HG02938 (cell line): ENCODE measurements around the gene COL4A3.

Source experiments
- ATAC-seq: cut with Tn5 transposase; IDR thresholded peaks from one replicate; pipeline ENCODE4 v1.9.1; 2021; ENCODE audit warnings: mild to moderate bottlenecking, moderate library complexity; ENCODE audit not compliant: unreplicated experiment

Gene COL4A3

DNA sequence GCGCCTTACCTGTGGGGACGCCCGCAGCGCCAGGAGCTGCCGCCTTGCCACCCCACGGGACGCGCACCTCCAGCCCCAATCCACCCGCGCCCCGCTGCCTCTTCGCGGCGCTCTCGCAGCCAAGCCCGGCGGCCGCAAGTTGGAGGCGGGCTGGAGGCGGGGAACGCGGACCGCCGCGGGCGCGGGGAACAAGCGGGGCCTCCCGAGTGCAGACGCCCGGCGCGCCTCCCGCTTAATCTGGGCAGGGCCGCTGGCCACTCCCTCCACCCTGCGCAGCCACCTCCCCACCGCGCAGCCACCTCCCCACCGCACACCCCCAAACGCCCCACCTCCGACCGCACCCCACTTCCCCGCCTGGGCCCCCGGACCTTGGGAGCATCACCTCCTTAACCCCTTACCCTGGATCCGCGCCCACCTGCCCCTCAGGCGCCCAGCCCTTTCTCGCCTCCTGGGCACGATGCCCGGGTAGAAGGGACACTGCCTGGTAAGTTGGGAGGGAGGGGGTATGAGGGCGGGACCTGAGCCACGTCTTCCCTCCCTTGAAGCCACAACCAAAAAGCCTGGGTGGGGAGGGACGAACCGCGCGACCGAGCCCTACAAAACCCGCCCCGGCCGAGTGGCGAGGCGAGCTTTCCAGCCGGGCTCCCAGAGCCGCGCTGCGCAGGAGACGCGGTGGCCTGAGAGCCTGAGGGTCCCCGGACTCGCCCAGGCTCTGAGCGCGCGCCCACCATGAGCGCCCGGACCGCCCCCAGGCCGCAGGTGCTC, at the start of gene COL4A3, which contains the start of gene COL4A4:
COL4A3 (plus strand) TSS at position 627 of the 765 bp plus-strand sequence; CDS start at position 730, 103 bp downstream.
COL4A4 (minus strand) TSS at position 208 of the 765 bp plus-strand sequence. CDS start 16,722 bp downstream, outside the sequence.
- ATAC-seq = peak; percentile 29

DNA sequence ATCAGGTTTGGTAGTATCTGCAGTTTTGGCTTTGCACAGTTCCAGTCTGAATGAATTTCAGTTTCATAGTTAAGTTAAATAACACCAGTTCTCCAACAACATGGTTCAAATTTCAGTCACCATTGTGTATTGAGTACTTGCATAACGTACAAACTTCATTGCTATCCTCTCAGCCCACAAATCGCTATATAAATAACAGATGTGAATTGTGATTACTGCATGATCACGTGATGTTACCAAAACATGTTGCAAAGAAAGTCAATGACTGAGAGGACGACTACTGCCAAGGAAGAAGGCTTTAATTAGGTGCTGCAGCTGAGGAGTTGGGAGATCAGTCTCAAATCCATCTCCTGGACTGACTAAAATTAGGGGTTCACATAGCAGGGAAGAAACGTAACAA, 48.7 kb upstream of the COL4A3 start:
- ATAC-seq = no peak

DNA sequence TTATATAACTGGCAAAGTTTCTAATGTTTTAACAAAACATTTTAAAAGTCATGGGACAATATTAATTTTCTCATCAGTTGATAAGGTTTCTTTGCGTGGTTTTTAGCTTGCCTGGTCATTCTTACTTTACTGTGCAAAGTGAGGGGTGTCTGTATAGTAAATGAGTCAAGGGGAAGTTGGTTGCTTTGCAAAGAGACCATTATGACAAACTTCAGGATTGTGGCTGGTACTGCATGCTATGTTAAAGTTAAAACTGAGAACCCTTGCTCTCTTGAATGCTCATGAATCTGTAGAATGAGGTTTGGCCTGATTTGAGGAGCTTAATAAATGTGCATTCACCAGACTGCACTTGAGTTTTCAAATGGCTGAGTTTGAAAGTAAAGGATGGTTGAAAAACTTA, 47.4 kb upstream of the COL4A3 start:
- ATAC-seq = peak; percentile 56

DNA sequence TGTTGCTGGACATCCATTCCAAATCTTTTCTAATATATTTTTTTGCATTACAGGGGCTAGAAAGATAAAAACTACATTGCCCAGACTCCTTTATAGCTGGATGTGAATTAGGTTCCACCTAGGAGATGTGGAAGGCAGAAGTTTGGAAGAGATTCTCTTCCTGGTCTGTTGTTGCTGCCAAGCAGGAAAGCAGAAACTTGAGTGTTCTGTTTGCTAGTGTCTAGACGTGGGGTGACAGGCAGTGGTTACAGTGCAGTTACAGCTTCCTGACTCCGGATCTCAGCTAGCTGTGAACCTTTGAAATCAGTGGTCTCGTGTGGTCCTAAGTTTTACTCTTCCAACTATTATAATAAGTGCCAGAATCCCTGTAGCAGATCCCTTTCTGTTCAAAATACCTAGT, 46.6 kb upstream of the COL4A3 start:
- no peak for ATAC-seq

DNA sequence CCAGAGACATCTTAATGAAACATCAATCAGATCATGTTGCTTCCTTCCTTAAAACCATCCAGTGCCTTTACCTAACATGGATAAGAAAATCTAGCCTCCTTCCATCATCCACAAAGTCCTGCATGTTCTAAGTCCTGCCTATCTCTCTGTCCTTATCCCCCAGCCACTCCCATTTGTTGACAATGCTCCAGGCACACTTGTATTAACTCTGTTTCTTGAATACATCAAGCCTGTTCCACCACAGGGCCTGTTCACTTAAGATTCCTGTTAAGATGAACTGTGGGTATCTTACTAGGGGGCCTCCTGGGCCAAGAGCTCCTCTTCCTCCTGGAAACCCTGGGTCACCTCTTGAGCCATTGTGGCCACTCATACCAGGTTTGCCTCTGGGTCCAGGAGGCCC, 46.1 kb upstream of the COL4A3 start:
- ATAC-seq = no peak

DNA sequence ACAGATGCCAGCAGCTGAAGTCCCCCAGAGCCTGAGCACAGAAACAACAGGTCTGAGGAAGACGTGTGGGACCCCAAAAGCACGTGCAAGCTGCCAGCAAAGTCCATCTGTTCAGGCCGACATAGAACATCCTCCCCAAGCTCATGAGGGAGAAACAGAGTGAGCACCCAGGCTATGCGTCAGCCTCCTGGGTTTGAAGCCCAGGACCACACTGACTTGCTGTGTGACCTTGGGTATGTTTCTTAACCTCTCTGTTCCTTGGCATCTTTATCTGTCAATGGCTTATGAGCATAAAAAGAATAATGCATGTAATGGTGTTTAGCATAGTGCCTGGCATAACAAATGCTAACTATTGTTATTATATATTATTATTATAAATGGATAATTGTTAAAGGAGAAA, 40.7 kb upstream of the COL4A3 start:
- ATAC-seq = no peak

DNA sequence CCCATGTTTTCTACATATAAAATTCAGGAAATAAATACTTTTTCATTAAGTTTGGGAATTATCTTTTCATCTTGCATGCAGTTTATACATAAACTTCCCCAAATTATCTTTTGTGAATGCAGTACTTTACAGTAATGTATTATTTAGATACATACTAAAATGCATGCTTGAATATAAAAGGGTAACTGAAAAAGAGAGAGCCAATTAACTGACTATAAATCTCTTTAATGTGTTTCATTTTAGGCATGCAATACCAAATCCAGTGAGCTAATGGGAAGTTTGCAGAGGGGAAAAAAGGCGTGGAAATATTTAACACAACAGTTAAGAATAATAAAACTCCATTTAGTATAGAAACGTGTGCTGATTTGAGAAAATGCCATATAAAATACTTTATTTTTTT, 39.6 kb upstream of the COL4A3 start:
- no peak for ATAC-seq

DNA sequence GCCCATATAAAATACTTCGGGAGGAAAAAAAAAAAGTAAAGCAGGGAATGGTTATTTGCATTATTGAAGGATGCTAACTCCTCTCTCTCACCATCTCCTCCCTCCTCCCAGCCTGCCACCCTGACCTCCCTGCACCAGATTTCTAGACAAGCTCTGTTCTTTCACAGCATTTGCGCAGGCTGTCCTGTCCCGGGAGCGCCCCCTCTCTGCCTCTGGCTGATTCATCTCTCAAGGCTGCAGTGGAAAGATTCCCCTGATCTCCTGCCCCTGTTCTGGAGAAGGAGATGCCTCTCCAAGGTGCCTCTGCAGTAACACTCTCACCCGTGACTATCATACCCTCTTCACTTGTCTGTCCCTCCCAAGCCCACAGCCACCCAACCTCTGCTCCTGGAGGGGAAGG, 38.9 kb upstream of the COL4A3 start:
- no peak for ATAC-seq

DNA sequence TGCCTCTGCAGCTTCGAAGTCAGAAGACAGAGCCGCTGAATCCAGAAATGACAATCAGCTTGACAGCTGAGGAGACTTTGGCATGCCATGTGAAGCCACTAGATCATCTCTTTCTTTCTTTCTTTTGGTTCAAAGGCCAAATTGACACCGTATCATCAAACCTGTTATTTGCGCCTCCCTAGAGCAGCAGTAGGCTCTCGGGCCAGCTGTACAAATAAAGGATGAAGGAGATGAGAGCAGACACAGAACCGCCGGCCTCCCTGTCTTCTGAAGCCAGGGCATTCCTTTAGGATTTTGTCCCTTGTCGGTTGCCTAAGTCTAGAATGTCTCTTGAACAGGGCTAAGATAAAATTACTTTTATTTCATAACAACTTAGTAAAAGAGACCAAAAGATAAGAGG, 37.2 kb upstream of the COL4A3 start:
- ATAC-seq = no peak

DNA sequence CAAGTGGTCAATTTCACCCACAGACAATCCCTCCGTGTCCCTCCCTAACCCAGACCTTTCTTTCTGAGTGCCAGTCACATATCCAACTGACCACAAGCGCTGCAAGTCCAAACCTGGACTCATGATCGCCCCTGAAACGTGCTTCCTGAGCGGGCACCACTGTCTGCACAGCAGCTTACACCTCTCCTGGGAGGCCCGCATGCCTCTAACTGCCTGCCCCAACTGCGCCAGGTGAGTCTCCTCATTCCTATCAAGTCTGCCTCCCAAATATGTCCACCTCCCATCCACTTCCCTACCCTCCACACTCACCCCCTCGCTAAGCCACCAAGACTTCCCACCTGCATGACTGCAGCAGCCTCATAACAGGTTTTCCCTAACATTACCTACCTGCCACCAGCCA, 33.8 kb upstream of the COL4A3 start:
- ATAC-seq = no peak

DNA sequence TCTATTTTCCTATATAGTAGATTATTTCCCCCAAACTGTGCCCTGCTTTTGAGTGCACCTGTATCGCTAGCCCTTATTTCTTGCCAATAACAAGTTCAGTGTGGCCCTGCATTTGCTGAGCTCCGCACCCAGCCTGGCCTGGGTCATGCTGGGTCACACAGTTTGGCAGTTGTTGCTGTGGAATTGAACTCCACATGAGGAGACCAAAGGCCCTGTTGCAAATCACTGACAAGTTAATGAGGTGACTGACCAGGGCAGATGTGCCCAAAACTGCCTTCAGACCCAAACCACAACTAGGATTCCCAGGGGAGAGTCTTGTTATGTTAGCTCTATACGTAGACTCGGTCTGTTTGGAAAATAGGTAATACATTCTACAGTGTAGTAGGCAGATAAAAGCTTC, 31.4 kb upstream of the COL4A3 start:
- no peak for ATAC-seq

DNA sequence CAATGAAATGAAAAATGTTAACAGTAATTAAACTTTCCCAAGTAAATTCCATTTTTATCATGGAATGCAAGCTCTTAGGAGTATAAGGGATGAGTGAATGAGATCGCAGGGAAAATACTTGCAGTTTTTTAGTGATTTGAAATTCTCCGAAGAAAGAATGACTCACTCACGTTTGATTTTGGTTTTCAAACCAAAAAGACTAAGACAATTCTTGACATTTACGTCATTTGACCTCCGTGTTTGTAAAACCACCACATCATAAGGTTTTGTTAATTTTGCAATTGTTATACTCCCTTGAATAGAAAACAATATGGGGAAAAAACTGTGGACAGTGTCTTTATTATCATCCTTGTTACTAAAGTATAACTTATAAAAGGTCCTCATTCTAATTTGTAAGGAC, 29.8 kb upstream of the COL4A3 start:
- ATAC-seq = no peak

DNA sequence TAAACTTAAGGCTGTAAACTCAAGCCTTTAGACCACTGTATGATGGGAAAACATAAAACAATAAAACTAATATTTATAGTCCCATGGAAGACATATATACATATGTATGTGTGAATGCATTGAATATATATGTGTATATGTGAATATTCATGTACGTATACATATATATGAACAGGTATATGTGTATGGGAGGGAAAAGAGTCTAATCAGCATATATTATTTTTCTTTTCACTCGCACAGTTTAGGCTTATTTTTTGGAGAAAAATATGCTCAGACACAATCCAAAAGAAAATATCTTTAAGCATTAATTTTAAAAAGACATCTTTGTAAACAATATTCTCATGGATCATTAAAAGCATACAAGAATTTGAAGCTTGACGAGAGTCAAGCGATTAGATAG, 23.1 kb upstream of the COL4A3 start:
- ATAC-seq = no peak

DNA sequence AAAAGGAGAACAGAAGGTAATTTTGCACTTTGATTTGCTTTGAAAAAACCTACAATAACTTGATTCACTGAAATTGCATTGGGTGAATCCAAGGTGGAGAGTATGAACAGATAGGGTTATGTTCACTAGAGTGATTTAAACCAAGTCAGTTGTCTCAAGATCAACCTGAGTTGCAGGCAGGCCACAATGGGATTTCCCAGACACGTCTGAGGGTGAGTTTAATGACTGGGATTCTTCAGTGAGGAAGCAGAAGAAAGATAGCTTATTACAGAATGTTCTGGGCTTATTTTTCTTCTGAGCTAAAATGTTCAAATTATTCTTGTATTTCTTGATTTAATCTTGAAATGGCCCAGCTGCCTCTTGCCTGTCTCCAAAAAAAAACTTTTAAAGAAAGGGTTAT, 20.5 kb upstream of the COL4A3 start:
- ATAC-seq = no peak

DNA sequence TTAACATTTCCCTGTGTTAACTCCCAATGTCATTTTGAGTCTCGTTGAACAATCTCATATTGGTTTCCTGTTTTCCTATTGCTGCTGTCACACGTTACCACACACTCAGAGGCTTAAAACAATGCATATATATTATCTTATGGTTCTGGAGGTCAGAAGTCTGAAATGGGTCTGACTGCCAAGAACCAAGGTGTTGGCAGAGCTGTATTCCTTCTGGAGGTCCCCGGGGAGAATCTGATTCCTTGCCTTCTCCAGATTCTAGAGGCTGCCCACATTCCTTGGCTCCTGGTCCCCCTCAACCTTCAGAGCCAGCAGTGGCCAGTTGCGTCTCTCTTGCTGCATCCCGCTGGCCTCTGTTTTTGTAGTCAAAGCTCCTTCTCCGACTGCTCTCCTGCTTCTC, 18.0 kb upstream of the COL4A3 start:
- no peak for ATAC-seq

DNA sequence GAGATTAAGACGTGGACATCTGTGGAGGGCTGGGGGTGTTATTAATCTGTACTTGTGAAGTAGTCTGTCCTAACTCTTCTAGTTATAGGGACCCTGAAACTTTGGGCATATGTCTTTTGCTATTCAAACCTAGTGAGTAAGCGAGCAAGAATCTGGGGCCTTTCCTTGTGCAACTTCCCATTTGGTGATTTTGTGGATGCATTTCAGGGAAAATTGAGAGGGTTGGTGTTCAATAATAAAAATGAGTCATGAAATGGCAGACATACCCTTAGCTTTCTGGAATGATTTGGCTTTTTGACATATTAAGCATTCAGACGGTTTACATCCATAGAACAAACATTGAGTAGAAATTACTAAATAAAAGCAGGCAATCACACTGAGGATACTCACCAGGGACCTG, 17.4 kb upstream of the COL4A3 start:
- no peak for ATAC-seq

DNA sequence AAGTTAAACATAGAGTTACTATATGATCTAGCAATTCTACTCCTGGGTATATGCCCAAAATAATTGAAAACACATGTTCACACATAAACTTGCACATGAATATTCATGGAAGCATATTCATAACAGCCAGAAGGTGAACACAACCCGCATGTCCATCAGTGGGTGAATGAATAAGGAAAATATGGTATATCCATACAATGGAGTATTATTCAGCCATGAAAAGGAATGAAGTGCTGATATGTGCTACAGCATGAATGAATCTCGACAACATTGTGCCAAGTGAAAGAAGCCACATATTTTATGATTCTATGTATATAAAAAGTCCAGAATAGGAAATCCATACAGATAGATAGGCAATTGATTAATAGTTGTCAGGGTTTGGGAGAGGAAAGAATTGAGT, 16.3 kb upstream of the COL4A3 start:
- no peak for ATAC-seq

DNA sequence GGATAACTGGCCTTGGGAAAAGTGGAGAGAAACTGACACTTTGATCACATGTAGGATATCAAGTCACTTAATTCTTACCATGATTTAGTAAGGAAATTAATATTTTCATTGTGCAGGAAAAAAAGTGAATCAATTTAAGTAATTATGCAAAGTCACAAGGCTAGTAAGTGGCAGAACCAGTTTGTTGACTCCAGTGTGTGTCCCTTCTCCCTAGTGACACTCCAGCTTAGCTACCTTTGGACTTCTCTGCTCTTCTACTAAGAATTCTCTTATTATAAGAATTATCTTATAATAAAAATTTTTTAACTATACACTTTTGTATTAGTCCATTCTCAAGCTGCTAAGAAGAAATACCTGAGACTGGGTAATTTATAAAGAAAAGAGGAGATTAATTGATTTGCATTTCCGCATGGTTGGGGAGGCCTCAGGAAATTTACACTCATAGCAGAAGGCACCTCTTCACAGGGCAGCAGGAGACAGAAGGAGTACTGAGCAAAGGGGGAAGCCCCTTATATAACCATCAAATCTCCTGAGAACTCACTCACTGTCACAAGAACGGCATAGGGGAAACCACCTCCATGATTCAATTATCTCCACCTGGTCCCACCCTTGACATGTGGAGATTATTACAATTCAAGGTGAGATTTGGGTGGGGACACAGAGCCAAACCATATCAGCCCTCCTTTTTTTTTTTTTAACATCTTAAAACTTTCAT, 14.0 kb upstream of the COL4A3 start:
- no peak for ATAC-seq

DNA sequence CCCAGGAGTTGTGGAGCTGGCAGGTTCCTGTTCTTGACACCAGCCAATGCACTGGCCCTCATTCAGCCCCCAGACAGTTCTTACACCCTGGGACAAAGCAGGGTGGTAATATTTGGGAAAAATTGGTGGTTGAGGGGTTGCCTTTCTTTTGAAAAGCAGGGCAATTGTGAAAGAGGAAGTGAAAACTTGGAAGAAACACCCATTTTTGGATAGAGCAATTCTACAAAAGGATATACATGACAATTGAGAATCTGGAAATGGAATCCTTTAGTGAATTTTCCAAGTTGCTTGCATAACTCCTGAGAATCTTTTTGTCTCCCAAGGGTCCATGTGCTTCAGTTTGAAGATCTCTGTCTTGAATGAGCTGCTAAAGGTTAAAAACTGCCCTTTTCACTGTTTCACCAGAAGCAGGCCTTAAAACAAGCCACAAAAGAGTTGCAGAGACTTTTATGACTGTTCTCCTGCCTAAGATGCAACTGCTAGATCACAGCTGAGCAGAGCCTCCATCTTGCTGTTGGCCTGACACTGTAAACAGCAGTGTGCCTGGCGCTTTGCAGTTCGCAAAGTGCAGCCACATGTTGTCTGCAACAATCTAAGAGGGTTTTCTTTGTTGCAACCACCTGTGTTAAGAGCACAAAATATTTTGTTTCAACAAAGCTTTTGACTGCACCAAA, 12.2 kb upstream of the COL4A3 start:
- no peak for ATAC-seq

DNA sequence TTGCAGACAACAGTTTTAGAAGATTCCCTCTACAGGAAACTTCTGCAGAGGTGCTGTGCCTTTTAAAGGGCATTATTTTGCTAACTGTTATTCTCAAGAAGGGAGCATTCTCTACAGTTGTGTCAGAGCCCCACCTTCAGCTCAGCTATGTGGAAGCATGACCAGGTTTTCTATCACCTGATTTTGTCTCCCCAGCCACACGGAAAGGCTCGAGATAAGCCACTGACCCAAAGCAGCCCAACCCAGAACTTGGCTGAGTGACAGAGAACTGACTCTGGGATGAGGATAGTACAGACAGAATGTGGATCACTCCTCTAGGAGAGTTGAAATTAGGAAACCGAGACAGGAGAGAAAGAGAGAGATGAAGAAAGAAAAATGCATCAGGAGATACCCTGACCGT, 11.1 kb upstream of the COL4A3 start:
- no peak for ATAC-seq

DNA sequence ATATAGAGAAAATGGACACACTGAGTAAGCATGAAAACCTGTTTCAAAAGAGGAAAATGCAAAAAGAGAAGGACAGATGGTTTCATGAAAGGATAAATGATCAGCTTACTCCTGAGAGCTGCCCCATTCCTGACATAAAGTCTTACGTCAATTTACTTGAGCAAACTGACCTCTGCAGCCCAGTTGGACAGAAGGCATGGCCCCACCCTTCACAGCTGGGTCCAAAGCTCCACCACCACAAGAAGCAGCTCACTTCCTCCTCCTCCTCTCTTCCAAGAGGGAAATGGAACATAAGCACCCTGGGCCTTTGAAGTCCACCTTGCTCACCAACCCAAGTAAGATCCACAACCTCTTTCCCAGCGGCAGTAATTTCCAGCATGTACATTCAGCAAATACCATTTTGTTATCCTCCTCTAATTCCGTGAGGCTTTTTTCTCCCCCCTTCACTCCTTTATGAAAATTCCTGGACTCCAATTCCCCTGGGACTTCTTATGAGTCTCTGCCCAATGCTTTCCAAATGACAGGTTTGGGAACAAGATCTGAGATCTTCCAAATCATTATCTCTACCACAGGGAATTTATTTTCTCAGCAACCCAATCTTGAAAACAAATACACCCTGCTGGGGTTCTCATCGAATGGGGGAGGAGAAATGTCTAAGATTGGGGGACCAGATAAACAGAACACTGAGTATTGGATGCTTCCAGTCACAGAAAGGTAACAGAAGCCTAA, 10.5 kb upstream of the COL4A3 start:
- ATAC-seq = no peak
